ENCODE measurements around the gene DLG1.

- peak; percentile 22; the same call in 1 of the 2 replicates for TF ChIP-seq RAD21 (IDR thresholded peaks at IDR 0.05; ENCODE audit: low read depth)
- TF ChIP-seq, protein P1, sequence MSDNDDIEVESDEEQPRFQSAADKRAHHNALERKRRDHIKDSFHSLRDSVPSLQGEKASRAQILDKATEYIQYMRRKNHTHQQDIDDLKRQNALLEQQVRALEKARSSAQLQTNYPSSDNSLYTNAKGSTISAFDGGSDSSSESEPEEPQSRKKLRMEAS (IDR thresholded peaks at IDR 0.05) = peak; percentile 77
- TF ChIP-seq CREB1 (IDR thresholded peaks at IDR 0.05; ENCODE audit: low read depth) = no peak
- TF ChIP-seq EP300 (IDR thresholded peaks at IDR 0.05; ENCODE audit: borderline replicate concordance) = peak; percentile 67; the same call in 1 of the 2 replicates
- TF ChIP-seq ZBTB7A (IDR thresholded peaks at IDR 0.05; ENCODE audit: low read depth) = no peak
- TF ChIP-seq TEAD4 (IDR thresholded peaks at IDR 0.05) = peak; percentile 77
- TF ChIP-seq, protein P2, sequence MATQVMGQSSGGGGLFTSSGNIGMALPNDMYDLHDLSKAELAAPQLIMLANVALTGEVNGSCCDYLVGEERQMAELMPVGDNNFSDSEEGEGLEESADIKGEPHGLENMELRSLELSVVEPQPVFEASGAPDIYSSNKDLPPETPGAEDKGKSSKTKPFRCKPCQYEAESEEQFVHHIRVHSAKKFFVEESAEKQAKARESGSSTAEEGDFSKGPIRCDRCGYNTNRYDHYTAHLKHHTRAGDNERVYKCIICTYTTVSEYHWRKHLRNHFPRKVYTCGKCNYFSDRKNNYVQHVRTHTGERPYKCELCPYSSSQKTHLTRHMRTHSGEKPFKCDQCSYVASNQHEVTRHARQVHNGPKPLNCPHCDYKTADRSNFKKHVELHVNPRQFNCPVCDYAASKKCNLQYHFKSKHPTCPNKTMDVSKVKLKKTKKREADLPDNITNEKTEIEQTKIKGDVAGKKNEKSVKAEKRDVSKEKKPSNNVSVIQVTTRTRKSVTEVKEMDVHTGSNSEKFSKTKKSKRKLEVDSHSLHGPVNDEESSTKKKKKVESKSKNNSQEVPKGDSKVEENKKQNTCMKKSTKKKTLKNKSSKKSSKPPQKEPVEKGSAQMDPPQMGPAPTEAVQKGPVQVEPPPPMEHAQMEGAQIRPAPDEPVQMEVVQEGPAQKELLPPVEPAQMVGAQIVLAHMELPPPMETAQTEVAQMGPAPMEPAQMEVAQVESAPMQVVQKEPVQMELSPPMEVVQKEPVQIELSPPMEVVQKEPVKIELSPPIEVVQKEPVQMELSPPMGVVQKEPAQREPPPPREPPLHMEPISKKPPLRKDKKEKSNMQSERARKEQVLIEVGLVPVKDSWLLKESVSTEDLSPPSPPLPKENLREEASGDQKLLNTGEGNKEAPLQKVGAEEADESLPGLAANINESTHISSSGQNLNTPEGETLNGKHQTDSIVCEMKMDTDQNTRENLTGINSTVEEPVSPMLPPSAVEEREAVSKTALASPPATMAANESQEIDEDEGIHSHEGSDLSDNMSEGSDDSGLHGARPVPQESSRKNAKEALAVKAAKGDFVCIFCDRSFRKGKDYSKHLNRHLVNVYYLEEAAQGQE (IDR thresholded peaks at IDR 0.05; ENCODE audit: low read depth) = no peak
- peak; percentile 39; the same call in 1 of the 2 replicates for TF ChIP-seq TCF12 (IDR thresholded peaks at IDR 0.05; ENCODE audit: low read depth)
- TF ChIP-seq, protein P3, sequence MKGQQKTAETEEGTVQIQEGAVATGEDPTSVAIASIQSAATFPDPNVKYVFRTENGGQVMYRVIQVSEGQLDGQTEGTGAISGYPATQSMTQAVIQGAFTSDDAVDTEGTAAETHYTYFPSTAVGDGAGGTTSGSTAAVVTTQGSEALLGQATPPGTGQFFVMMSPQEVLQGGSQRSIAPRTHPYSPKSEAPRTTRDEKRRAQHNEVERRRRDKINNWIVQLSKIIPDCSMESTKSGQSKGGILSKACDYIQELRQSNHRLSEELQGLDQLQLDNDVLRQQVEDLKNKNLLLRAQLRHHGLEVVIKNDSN (IDR thresholded peaks at IDR 0.05) = no peak
- TF ChIP-seq YY1 (IDR thresholded peaks at IDR 0.05; ENCODE audit: low read depth) = no peak
- peak; percentile 73; the same call in 1 of the 2 replicates for TF ChIP-seq FOXM1 (IDR thresholded peaks at IDR 0.05; ENCODE audit: borderline replicate concordance, low read depth)
Measured at GRCh38 chr3:197309528-197310361, 11.3 kb upstream of the DLG1 start.
